ENCODE data around the gene IL1A.

IL1A gene

GRCh38 chr2:112730791-112731190, 53.5 kb downstream of the IL1A start:
- no peak for DNase-seq (ENCODE audit: low read depth, low spot score)
- H3K4me3 ChIP-seq (ENCODE audit: insufficient read length, low read depth), result no peak overlapping the region
- no peaks in the 10 kb centered on the region for H3K36me3 ChIP-seq (ENCODE audit: insufficient read depth, insufficient read length, low read length)
- H3K9me3 ChIP-seq (ENCODE audit: insufficient read depth, low read length), result no peaks in the 10 kb centered on the region
- no peaks in the 10 kb centered on the region for H3K27me3 ChIP-seq (ENCODE audit: insufficient read depth, insufficient read length)
- H3K4me1 ChIP-seq (ENCODE audit: insufficient read depth, insufficient read length), result peaks cover 6% of the 10 kb centered on the region
- H3K9ac ChIP-seq (ENCODE audit: insufficient read length, low read depth), result no peak overlapping the region
- TF ChIP-seq ZNF274 (IDR thresholded peaks at IDR 0.05; ENCODE audit: low read depth, low read length) (no peak), YY1 (IDR thresholded peaks at IDR 0.05; ENCODE audit: insufficient read depth, insufficient read length) (no peak), SUZ12 (IDR thresholded peaks at IDR 0.05; ENCODE audit: extremely low read depth, insufficient read depth, insufficient read length) (no peak)

- no peaks in the 10 kb centered on the region for H3K36me3 ChIP-seq (ENCODE audit: insufficient read depth, insufficient read length, low read length)
- H3K27me3 ChIP-seq (ENCODE audit: insufficient read depth, insufficient read length), result no peaks in the 10 kb centered on the region
- TF ChIP-seq SUZ12 (IDR thresholded peaks at IDR 0.05; ENCODE audit: extremely low read depth, insufficient read depth, insufficient read length) (no peak), YY1 (IDR thresholded peaks at IDR 0.05; ENCODE audit: insufficient read depth, insufficient read length) (no peak), ZNF274 (IDR thresholded peaks at IDR 0.05; ENCODE audit: low read depth, low read length) (no peak)
- peaks cover 6% of the 10 kb centered on the region for H3K4me1 ChIP-seq (ENCODE audit: insufficient read depth, insufficient read length)
- DNase-seq (ENCODE audit: low read depth, low spot score), result no peak
- H3K9me3 ChIP-seq (ENCODE audit: insufficient read depth, low read length), result no peaks in the 10 kb centered on the region
- no peak overlapping the region for H3K9ac ChIP-seq (ENCODE audit: insufficient read length, low read depth)
- H3K4me3 ChIP-seq (ENCODE audit: insufficient read length, low read depth), result no peak overlapping the region
Observed at GRCh38 chr2:112730216-112730615, 54.1 kb downstream of the IL1A start.

- TF ChIP-seq ZNF274 (IDR thresholded peaks at IDR 0.05; ENCODE audit: low read depth, low read length) (no peak), YY1 (IDR thresholded peaks at IDR 0.05; ENCODE audit: insufficient read depth, insufficient read length) (no peak), SUZ12 (IDR thresholded peaks at IDR 0.05; ENCODE audit: extremely low read depth, insufficient read depth, insufficient read length) (no peak)
- no peaks in the 10 kb centered on the region for H3K27me3 ChIP-seq (ENCODE audit: insufficient read depth, insufficient read length)
- H3K4me1 ChIP-seq (ENCODE audit: insufficient read depth, insufficient read length), result peaks cover 8% of the 10 kb centered on the region
- no peaks in the 10 kb centered on the region for H3K9me3 ChIP-seq (ENCODE audit: insufficient read depth, low read length)
- H3K4me3 ChIP-seq (ENCODE audit: insufficient read length, low read depth), result no peak overlapping the region
- no peak overlapping the region for H3K9ac ChIP-seq (ENCODE audit: insufficient read length, low read depth)
- no peak for DNase-seq (ENCODE audit: low read depth, low spot score)
- no peaks in the 10 kb centered on the region for H3K36me3 ChIP-seq (ENCODE audit: insufficient read depth, insufficient read length, low read length)
Observed at GRCh38 chr2:112728378-112729175, 55.7 kb downstream of the IL1A start.

GRCh38 chr2:112728029-112728362, 56.3 kb downstream of the IL1A start:
- H3K27me3 ChIP-seq (ENCODE audit: insufficient read depth, insufficient read length), result no peaks in the 10 kb centered on the region
- H3K4me3 ChIP-seq (ENCODE audit: insufficient read length, low read depth), result no peak overlapping the region
- H3K36me3 ChIP-seq (ENCODE audit: insufficient read depth, insufficient read length, low read length), result no peaks in the 10 kb centered on the region
- no peaks in the 10 kb centered on the region for H3K9me3 ChIP-seq (ENCODE audit: insufficient read depth, low read length)
- H3K4me1 ChIP-seq (ENCODE audit: insufficient read depth, insufficient read length), result peaks cover 8% of the 10 kb centered on the region
- DNase-seq (ENCODE audit: low read depth, low spot score), result no peak
- no peak overlapping the region for H3K9ac ChIP-seq (ENCODE audit: insufficient read length, low read depth)
- TF ChIP-seq SUZ12 (IDR thresholded peaks at IDR 0.05; ENCODE audit: extremely low read depth, insufficient read depth, insufficient read length), result no peak
- no peak for TF ChIP-seq ZNF274 (IDR thresholded peaks at IDR 0.05; ENCODE audit: low read depth, low read length)
- TF ChIP-seq YY1 (IDR thresholded peaks at IDR 0.05; ENCODE audit: insufficient read depth, insufficient read length), result no peak

- Histone ChIP-seq H3K27me3 (ENCODE audit: insufficient read depth, insufficient read length) (no peaks in the 10 kb centered on the region), H3K4me3 (ENCODE audit: insufficient read length, low read depth) (no peak overlapping the region), H3K9ac (ENCODE audit: insufficient read length, low read depth) (no peak overlapping the region), H3K4me1 (ENCODE audit: insufficient read depth, insufficient read length) (peaks cover 8% of the 10 kb centered on the region), H3K9me3 (ENCODE audit: insufficient read depth, low read length) (no peaks in the 10 kb centered on the region), H3K36me3 (ENCODE audit: insufficient read depth, insufficient read length, low read length) (no peaks in the 10 kb centered on the region)
- TF ChIP-seq SUZ12 (IDR thresholded peaks at IDR 0.05; ENCODE audit: extremely low read depth, insufficient read depth, insufficient read length) (no peak), ZNF274 (IDR thresholded peaks at IDR 0.05; ENCODE audit: low read depth, low read length) (no peak), YY1 (IDR thresholded peaks at IDR 0.05; ENCODE audit: insufficient read depth, insufficient read length) (no peak)
- DNase-seq (ENCODE audit: low read depth, low spot score), result no peak
Observed at GRCh38 chr2:112727276-112728028, 56.8 kb downstream of the IL1A start.

- DNase-seq (ENCODE audit: low read depth, low spot score), result peak; percentile 90
- H3K9me3 ChIP-seq (ENCODE audit: insufficient read depth, low read length), result no peaks in the 10 kb centered on the region
- peaks cover 8% of the 10 kb centered on the region for H3K4me1 ChIP-seq (ENCODE audit: insufficient read depth, insufficient read length)
- no peaks in the 10 kb centered on the region for H3K36me3 ChIP-seq (ENCODE audit: insufficient read depth, insufficient read length, low read length)
- H3K9ac ChIP-seq (ENCODE audit: insufficient read length, low read depth), result peak overlapping the region; percentile 8
- TF ChIP-seq SUZ12 (IDR thresholded peaks at IDR 0.05; ENCODE audit: extremely low read depth, insufficient read depth, insufficient read length) (no peak), YY1 (IDR thresholded peaks at IDR 0.05; ENCODE audit: insufficient read depth, insufficient read length) (no peak), ZNF274 (IDR thresholded peaks at IDR 0.05; ENCODE audit: low read depth, low read length) (no peak)
- H3K4me3 ChIP-seq (ENCODE audit: insufficient read length, low read depth), result no peak overlapping the region
- no peaks in the 10 kb centered on the region for H3K27me3 ChIP-seq (ENCODE audit: insufficient read depth, insufficient read length)
Observed at GRCh38 chr2:112726487-112727190, 57.7 kb downstream of the IL1A start.
